ENCODE results near the gene CBR1.

Gene CBR1

GRCh38 chr21:36055551-36055950 lies 14.3 kb upstream of the CBR1 start:
- Histone ChIP-seq H3K4me1 (ENCODE audit: control insufficient read depth, low read length) (peaks cover 13% of the 10 kb centered on the region), H4K20me1 (ENCODE audit: control insufficient read depth, insufficient read depth, low read depth, low read length) (no peaks in the 10 kb centered on the region), H3K27ac (ENCODE audit: low read depth, low read length) (no peak overlapping the region), H3K27me3 (ENCODE audit: control insufficient read depth, low read length) (no peaks in the 10 kb centered on the region), H3K9me2 (replicated peaks; ENCODE audit: control insufficient read depth, low read length) (no peaks in the 10 kb centered on the region), H3K4me2 (ENCODE audit: low read length) (no peak overlapping the region), H3K36me3 (ENCODE audit: control insufficient read depth, low read length) (peaks cover 73% of the 10 kb centered on the region), H3K9me3 (ENCODE audit: control insufficient read depth, insufficient read depth, low read length) (no peaks in the 10 kb centered on the region), H3K4me3 (ENCODE audit: low read length) (no peak overlapping the region), H3F3A (ENCODE audit: control insufficient read depth, insufficient read depth) (peaks cover 3% of the 10 kb centered on the region; the same call in 1 of the 2 replicates), H3K79me2 (ENCODE audit: control insufficient read depth, low read length) (peaks cover 23% of the 10 kb centered on the region)
- TF ChIP-seq CTCF (IDR thresholded peaks at IDR 0.05; ENCODE audit: low read depth, low read length, poor library complexity, severe bottlenecking) = no peak
- TF ChIP-seq EZH2phosphoT487 (IDR thresholded peaks at IDR 0.05; ENCODE audit: borderline replicate concordance, low read length) = no peak

- Histone ChIP-seq H4K20me1 (ENCODE audit: control insufficient read depth, insufficient read depth, low read depth, low read length) (no peaks in the 10 kb centered on the region), H3K27me3 (ENCODE audit: control insufficient read depth, low read length) (no peaks in the 10 kb centered on the region), H3K79me2 (ENCODE audit: control insufficient read depth, low read length) (peaks cover 23% of the 10 kb centered on the region), H3K4me3 (ENCODE audit: low read length) (peak overlapping the region; percentile 93), H3K9me3 (ENCODE audit: control insufficient read depth, insufficient read depth, low read length) (no peaks in the 10 kb centered on the region), H3F3A (ENCODE audit: control insufficient read depth, insufficient read depth) (peaks cover 3% of the 10 kb centered on the region; the same call in 1 of the 2 replicates), H3K4me1 (ENCODE audit: control insufficient read depth, low read length) (peaks cover 20% of the 10 kb centered on the region), H3K9me2 (replicated peaks; ENCODE audit: control insufficient read depth, low read length) (no peaks in the 10 kb centered on the region), H3K27ac (ENCODE audit: low read depth, low read length) (peak overlapping the region; percentile 78), H3K36me3 (ENCODE audit: control insufficient read depth, low read length) (peaks cover 42% of the 10 kb centered on the region), H3K4me2 (ENCODE audit: low read length) (peak overlapping the region; percentile 75)
- TF ChIP-seq EZH2phosphoT487 (IDR thresholded peaks at IDR 0.05; ENCODE audit: borderline replicate concordance, low read length) (no peak), CTCF (IDR thresholded peaks at IDR 0.05; ENCODE audit: low read depth, low read length, poor library complexity, severe bottlenecking) (no peak)
These were observed 10.0 kb upstream of the CBR1 start for GRCh38 chr21:36059823-36060158.

- peak within 1 kb of the TSS; percentile 93 for H3K4me3 ChIP-seq (ENCODE audit: low read length)
- no peaks in the 10 kb centered on the region for H3K9me2 ChIP-seq (replicated peaks; ENCODE audit: control insufficient read depth, low read length)
- no peaks in the 10 kb centered on the region for H3K9me3 ChIP-seq (ENCODE audit: control insufficient read depth, insufficient read depth, low read length)
- H3K4me1 ChIP-seq (ENCODE audit: control insufficient read depth, low read length) = peaks cover 20% of the 10 kb centered on the region
- H3K79me2 ChIP-seq (ENCODE audit: control insufficient read depth, low read length) = peaks cover 23% of the 10 kb centered on the region
- no peak for TF ChIP-seq CTCF (IDR thresholded peaks at IDR 0.05; ENCODE audit: low read depth, low read length, poor library complexity, severe bottlenecking)
- no peak for TF ChIP-seq EZH2phosphoT487 (IDR thresholded peaks at IDR 0.05; ENCODE audit: borderline replicate concordance, low read length)
- H3K27ac ChIP-seq (ENCODE audit: low read depth, low read length) = peak within 1 kb of the TSS; percentile 78
- H3K4me2 ChIP-seq (ENCODE audit: low read length) = peak within 1 kb of the TSS; percentile 75
- peaks cover 36% of the 10 kb centered on the region for H3K36me3 ChIP-seq (ENCODE audit: control insufficient read depth, low read length)
- peaks cover 3% of the 10 kb centered on the region; the same call in 1 of the 2 replicates for H3F3A ChIP-seq (ENCODE audit: control insufficient read depth, insufficient read depth)
- no peaks in the 10 kb centered on the region for H3K27me3 ChIP-seq (ENCODE audit: control insufficient read depth, low read length)
- H4K20me1 ChIP-seq (ENCODE audit: control insufficient read depth, insufficient read depth, low read depth, low read length) = no peaks in the 10 kb centered on the region
These were observed 9.5 kb upstream of the CBR1 start, which contains the start of gene SETD4 for GRCh38 chr21:36060159-36060921. Gene SETD4, minus strand, starts transcription at chr21:36060526. Its CDS starts 1,638 bp downstream, at chr21:36058888.
